Measurements from ENCODE around the gene DHX57.

The DHX57 gene

GRCh38 chr2:38776531-38776930, 99.2 kb downstream of the DHX57 start:
- ChIA-PET CTCF (interaction anchor here (1.2 to 2.1 kb wide), 2 partner anchors 11 to 195 kb away, joined by 3 to 5 read pairs; no protein-coding TSS in a partner anchor), POLR2A (interaction anchor here (2.1 kb wide), 1 partner anchor 25 kb away, joined by 12 read pairs; the partner anchor contains the start of gene SRSF7)
- DNase-seq (ENCODE audit: low read depth, low spot score) = no peak
- no peak for TF ChIP-seq CTCF (IDR thresholded peaks at IDR 0.05; ENCODE audit: insufficient read depth, low read length, missing control alignments)
- no peak overlapping the region for H3K4me3 ChIP-seq (ENCODE audit: low read depth, low read length)

- CTCF ChIA-PET = interaction anchor here (2.1 kb wide), 1 partner anchor 194 kb away, joined by 5 read pairs; no protein-coding TSS in a partner anchor
- no peak for DNase-seq (ENCODE audit: low read depth, low spot score)
- no peak overlapping the region for H3K4me3 ChIP-seq (ENCODE audit: low read depth, low read length)
- no peak for TF ChIP-seq CTCF (IDR thresholded peaks at IDR 0.05; ENCODE audit: insufficient read depth, low read length, missing control alignments)
- POLR2A ChIA-PET = interaction anchor here (2.1 kb wide), 1 partner anchor 25 kb away, joined by 12 read pairs; the partner anchor contains the start of gene SRSF7
These were observed 99.9 kb downstream of the DHX57 start for GRCh38 chr2:38775921-38776225.

GRCh38 chr2:38775097-38775920, 100.4 kb downstream of the DHX57 start:
- no peak overlapping the region for H3K4me3 ChIP-seq (ENCODE audit: low read depth, low read length)
- ChIA-PET CTCF (interaction anchor here (2.1 kb wide), 1 partner anchor 194 kb away, joined by 5 read pairs; no protein-coding TSS in a partner anchor), POLR2A (interaction anchor here (0.6 to 2.1 kb wide), 2 partner anchors 8 to 24 kb away, joined by 5 to 12 read pairs; partner anchors contain the start of gene SRSF7)
- TF ChIP-seq CTCF (IDR thresholded peaks at IDR 0.05; ENCODE audit: insufficient read depth, low read length, missing control alignments) = no peak
- DNase-seq (ENCODE audit: low read depth, low spot score) = no peak

- ChIA-PET CTCF (no interaction called here), POLR2A (interaction anchor here (1.5 kb wide), 1 partner anchor 21 kb away, joined by 15 read pairs; the partner anchor contains the start of gene SRSF7)
- no peak for DNase-seq (ENCODE audit: low read depth, low spot score)
- H3K4me3 ChIP-seq (ENCODE audit: low read depth, low read length) = no peak overlapping the region
- TF ChIP-seq CTCF (IDR thresholded peaks at IDR 0.05; ENCODE audit: insufficient read depth, low read length, missing control alignments) = no peak
These were observed 104.1 kb downstream of the DHX57 start for GRCh38 chr2:38771632-38772031.

GRCh38 chr2:38765551-38765950, 110.2 kb downstream of the DHX57 start:
- no peak for DNase-seq (ENCODE audit: low read depth, low spot score)
- POLR2A ChIA-PET = interaction anchor here (3.4 kb wide), 1 partner anchor 15 kb away, joined by 15 read pairs; the partner anchor contains the start of gene SRSF7
- H3K4me3 ChIP-seq (ENCODE audit: low read depth, low read length) = no peak overlapping the region
- TF ChIP-seq CTCF (IDR thresholded peaks at IDR 0.05; ENCODE audit: insufficient read depth, low read length, missing control alignments) = no peak
- CTCF ChIA-PET = interaction anchor here (1.1 kb wide), 1 partner anchor 12 kb away, joined by 3 read pairs; no protein-coding TSS in a partner anchor

- POLR2A ChIA-PET = interaction anchor here (3.4 kb wide), 1 partner anchor 14 kb away, joined by 15 read pairs; the partner anchor contains the start of gene SRSF7
- CTCF ChIA-PET = interaction anchor here (1.1 to 1.4 kb wide), 2 partner anchors 12 to 13 kb away, joined by 3 read pairs; no protein-coding TSS in a partner anchor
- no peak overlapping the region for H3K4me3 ChIP-seq (ENCODE audit: low read depth, low read length)
- no peak for TF ChIP-seq CTCF (IDR thresholded peaks at IDR 0.05; ENCODE audit: insufficient read depth, low read length, missing control alignments)
- peak; percentile 55 for DNase-seq (ENCODE audit: low read depth, low spot score)
These were observed 110.6 kb downstream of the DHX57 start for GRCh38 chr2:38765149-38765548.

Data from AG04449 (cell line).